A673 (cell line): ENCODE measurements around the gene ZSCAN4. TPM values are rescaled to one million over a fixed set of nuclear protein-coding genes. Genes with fewer than 3 reads are reported as not detected.

Experiments used
- BruUV-seq: library from RNA; stranded (reverse); fragments of 400-500 nt; replicated peaks from 2 replicates; lab custom pipeline; 2021; lab: Mats Ljungman, UMichigan
- CTCF ChIA-PET: fragments of 300-600 bp; sonication (Branson Sonifier 250); formaldehyde crosslinking; loops from one replicate; lab custom pipeline; 2022; ENCODE audit warnings: antibody characterized with exemption; lab: Charles Lee
- POLR2A ChIA-PET: fragments of 300-600 bp; sonication (Branson Sonifier 250); formaldehyde crosslinking; loops from one replicate; lab custom pipeline; 2022; ENCODE audit warnings: antibody characterized with exemption; ENCODE audit not compliant: low non-redundant PET; lab: Charles Lee
- DNase-seq: peaks from one replicate; pipeline ENCODE4 v3.0.0-alpha.2; 2015; ENCODE audit warnings: low spot score
- H3K27ac ChIP-seq: fragments of 200-600 bp; sonication (generic); 2 replicates; pipeline ENCODE4 v1.5.1; 2016; ENCODE audit warnings: mixed run types, low read depth, mild to moderate bottlenecking, mixed read lengths, antibody characterized with exemption, low read length; ENCODE audit not compliant: poor library complexity, severe bottlenecking
- H3K27me3 ChIP-seq: fragments of 200-600 bp; sonication (generic); replicated peaks from 2 replicates; pipeline ENCODE4 v1.6.1; 2017; ENCODE audit warnings: mixed run types, low read depth, mild to moderate bottlenecking, mixed read lengths, antibody characterized with exemption, low read length; ENCODE audit not compliant: insufficient read depth, poor library complexity
- H3K36me3 ChIP-seq: fragments of 200-600 bp; sonication (generic); 2 replicates; pipeline ENCODE4 v1.6.1; 2016; ENCODE audit warnings: mixed run types, mild to moderate bottlenecking, mixed read lengths, antibody characterized with exemption, low read length; ENCODE audit not compliant: insufficient read depth, poor library complexity, severe bottlenecking
- H3K4me1 ChIP-seq: fragments of 200-600 bp; sonication (generic); 2 replicates; pipeline ENCODE4 v1.6.1; 2017; ENCODE audit warnings: mixed run types, mild to moderate bottlenecking, mixed read lengths, antibody characterized with exemption, low read length; ENCODE audit not compliant: insufficient read depth, poor library complexity, severe bottlenecking
- H3K4me3 ChIP-seq: fragments of 200-600 bp; sonication (generic); 2 replicates; pipeline ENCODE4 v1.5.1; 2016; ENCODE audit warnings: low read depth, mixed run types, mild to moderate bottlenecking, mixed read lengths, low read length; ENCODE audit not compliant: poor library complexity, severe bottlenecking
- H3K9me3 ChIP-seq: fragments of 200-600 bp; sonication (generic); 2 replicates; pipeline ENCODE4 v1.6.1; 2016; ENCODE audit warnings: mixed run types, low read depth, mild to moderate bottlenecking, mixed read lengths, antibody characterized with exemption, low read length; ENCODE audit not compliant: poor library complexity, severe bottlenecking
- CTCF ChIP-seq: fragments of 300-800, 200-600 bp; sonication (generic); conservative IDR thresholded peaks from 2 replicates; pipeline ENCODE4 v1.5.1; 2017; ENCODE audit warnings: low read depth, mild to moderate bottlenecking, antibody characterized with exemption, low read length, moderate library complexity, mixed read lengths
- EZH2 ChIP-seq: fragments of 200-600 bp; sonication (generic); IDR thresholded peaks from 2 replicates; pipeline ENCODE4 v1.6.1; 2017; ENCODE audit warnings: borderline replicate concordance, low read depth, mild to moderate bottlenecking, mixed read lengths, antibody characterized with exemption, low read length; ENCODE audit not compliant: poor library complexity, severe bottlenecking
- intact Hi-C: fragments of 100-400 bp; cut with micrococcal nuclease; formaldehyde crosslinking; loops from one replicate; pipeline ENCODE4 v1.10.0; 2022; ENCODE audit not compliant: unreplicated experiment
- total RNA-seq: library from RNA; stranded (reverse); gene quantifications from 2 replicates; pipeline ENCODE4 v1.2.3, GENCODE V29; 2021

The ZSCAN4 gene
- total RNA-seq, 1 experiment from 2014 or later, result not detected

DNA sequence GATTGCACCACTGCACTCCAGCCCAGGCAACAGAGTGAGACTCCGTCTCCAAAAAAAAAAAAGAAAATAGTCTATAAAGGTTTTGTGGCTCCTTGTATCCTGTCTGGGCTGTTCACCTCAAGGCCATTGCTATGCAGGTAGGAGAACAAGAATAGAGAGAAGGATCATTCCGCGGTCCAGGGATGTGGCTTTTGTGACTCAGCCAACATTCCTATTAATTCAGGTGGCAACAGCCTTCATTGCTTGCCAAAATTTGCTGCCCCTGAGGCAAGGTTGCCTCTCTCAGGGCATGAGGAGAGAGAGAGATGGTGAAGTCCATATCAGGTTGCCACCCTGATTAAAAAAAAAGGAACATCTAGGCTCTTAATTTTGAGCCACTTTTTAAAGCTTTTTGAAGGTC, 21.0 kb downstream of the ZSCAN4 start:
- Histone ChIP-seq H3K27me3 (no peaks in the 10 kb centered on the region), H3K27ac (no peak overlapping the region), H3K36me3 (peaks cover 54% of the 10 kb centered on the region), H3K4me1 (no peaks in the 10 kb centered on the region), H3K4me3 (no peak overlapping the region), H3K9me3 (peaks cover 89% of the 10 kb centered on the region)
- TF ChIP-seq CTCF (no peak), EZH2 (no peak)
- ChIA-PET CTCF (no interaction called here), POLR2A (no interaction called here)
- DNase-seq, result no peak
- intact Hi-C loops, result no loop called here
- no TSS peak for BruUV-seq

DNA sequence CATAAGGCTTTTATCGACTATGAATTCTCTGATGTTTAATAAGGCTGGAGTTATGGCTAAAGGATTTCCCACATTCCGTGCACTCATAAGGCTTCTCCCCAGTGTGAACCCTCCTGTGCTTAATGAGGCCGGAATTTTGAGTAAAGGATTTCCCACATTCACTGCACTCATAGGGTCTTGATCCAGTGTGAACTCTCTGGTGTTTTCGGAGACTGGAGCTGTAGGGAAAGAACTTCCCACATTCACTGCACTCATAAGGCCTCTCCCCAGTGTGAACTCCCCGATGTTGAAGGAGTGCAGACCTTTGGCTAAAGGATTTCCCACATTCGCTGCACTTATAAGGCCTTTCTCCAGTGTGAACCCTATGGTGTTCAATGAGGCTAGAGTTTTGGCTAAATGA, 32.9 kb downstream of the ZSCAN4 start:
- Histone ChIP-seq H3K27ac (no peak overlapping the region), H3K4me3 (no peak overlapping the region)

GRCh38 chr19:57706346-57706745, 37.6 kb downstream of the ZSCAN4 start:
- ChIA-PET POLR2A (no interaction called here), CTCF (no interaction called here)
- Histone ChIP-seq H3K27me3 (no peaks in the 10 kb centered on the region), H3K4me3 (no peak overlapping the region), H3K36me3 (peaks cover 9% of the 10 kb centered on the region), H3K4me1 (no peaks in the 10 kb centered on the region), H3K27ac (no peak overlapping the region), H3K9me3 (peaks cover 54% of the 10 kb centered on the region)
- no TSS peak for BruUV-seq
- no peak for DNase-seq
- intact Hi-C loops, result no loop called here
- TF ChIP-seq CTCF (no peak), EZH2 (no peak)

More for the DNA sequence above, 32.9 kb downstream of the ZSCAN4 start:
- TF ChIP-seq CTCF (no peak), EZH2 (no peak)
- ChIA-PET POLR2A (no interaction called here), CTCF (no interaction called here)
- Histone ChIP-seq H3K4me1 (no peaks in the 10 kb centered on the region), H3K9me3 (peaks cover 59% of the 10 kb centered on the region), H3K36me3 (peaks cover 9% of the 10 kb centered on the region), H3K27me3 (no peaks in the 10 kb centered on the region)
- no TSS peak for BruUV-seq
- intact Hi-C loops, result no loop called here
- DNase-seq, result no peak
